IMR-90 (cell line): ENCODE results near the gene CLDN19. TPM values are rescaled to one million over a fixed set of nuclear protein-coding genes. Genes with fewer than 3 reads are reported as not detected.

Experiments used
- ATAC-seq: fragments of 200-7000 bp; cut with Tn5 transposase; 2 replicates; pipeline ENCODE4 v1.9.1; 2020; ENCODE audit warnings: low read depth, mild to moderate bottlenecking, moderate library complexity
- BruUV-seq: library from RNA; stranded (reverse); fragments of 400-500 nt; replicated peaks from 2 replicates; lab custom pipeline; 2021; lab: Mats Ljungman, UMichigan
- CTCF ChIA-PET: fragments of 300-600 bp; formaldehyde crosslinking; extraction: SDS; loops from one replicate; lab custom pipeline; 2021; ENCODE audit warnings: antibody characterized with exemption; lab: Yijun Ruan, JAX
- POLR2A ChIA-PET: fragments of 300-600 bp; sonication (Branson Sonifier 250); formaldehyde crosslinking; loops from one replicate; lab custom pipeline; 2022; ENCODE audit warnings: antibody characterized with exemption; ENCODE audit not compliant: unreplicated experiment; lab: Charles Lee
- DNase-seq: peaks from one replicate; pipeline ENCODE4 v3.0.0; 2013
- H2AFZ ChIP-seq: replicated peaks from 2 replicates; pipeline ENCODE3; 2013; ENCODE audit warnings: low read length, mild to moderate bottlenecking; ENCODE audit not compliant: poor library complexity
- H2AK5ac ChIP-seq: 2 replicates; pipeline ENCODE4 v1.6.1; 2013; ENCODE audit warnings: low read depth, low read length, inconsistent platforms
- H2AK9ac ChIP-seq: replicated peaks from 2 replicates; pipeline ENCODE3; 2013; ENCODE audit warnings: mild to moderate bottlenecking, low read depth, low read length, moderate library complexity; ENCODE audit not compliant: poor library complexity
- H2BK120ac ChIP-seq: 2 replicates; pipeline ENCODE4 v1.6.1; 2013; ENCODE audit warnings: low read depth, low read length, inconsistent platforms
- H2BK15ac ChIP-seq: 3 replicates; pipeline ENCODE4 v1.6.1; 2013; ENCODE audit warnings: low read depth, low read length, inconsistent platforms
- H2BK20ac ChIP-seq: 2 replicates; pipeline ENCODE4 v1.6.1; 2013; ENCODE audit warnings: low read depth, mild to moderate bottlenecking, inconsistent platforms, low read length, moderate library complexity
- H2BK5ac ChIP-seq: 2 replicates; pipeline ENCODE4 v1.6.1; 2013; ENCODE audit warnings: mild to moderate bottlenecking, low read depth, low read length, inconsistent platforms; ENCODE audit not compliant: poor library complexity, severe bottlenecking
- H3K14ac ChIP-seq: replicated peaks from 2 replicates; pipeline ENCODE4 v1.6.1; 2013; ENCODE audit warnings: low read depth, low read length, inconsistent platforms
- H3K18ac ChIP-seq: 2 replicates; pipeline ENCODE4 v1.6.1; 2013; ENCODE audit warnings: low read depth, low read length, control low read depth
- H3K23ac ChIP-seq: 2 replicates; pipeline ENCODE4 v1.6.1; 2013; ENCODE audit warnings: low read depth, low read length, inconsistent platforms
- H3K27ac ChIP-seq: 2 replicates; pipeline ENCODE4 v1.5.1; 2013; ENCODE audit warnings: mild to moderate bottlenecking, control low read depth, low read length; ENCODE audit not compliant: insufficient read depth
- H3K27me3 ChIP-seq: 2 replicates; pipeline ENCODE4 v1.6.1; 2013; ENCODE audit warnings: low read length; ENCODE audit not compliant: control insufficient read depth, insufficient read depth
- H3K36me3 ChIP-seq: 2 replicates; pipeline ENCODE4 v1.6.1; 2013; ENCODE audit warnings: low read length, mixed read lengths; ENCODE audit not compliant: control insufficient read depth, insufficient read depth
- H3K4ac ChIP-seq: 2 replicates; pipeline ENCODE4 v1.6.1; 2013; ENCODE audit warnings: low read depth, low read length, inconsistent platforms
- H3K4me1 ChIP-seq: 2 replicates; pipeline ENCODE4 v1.6.1; 2013; ENCODE audit warnings: low read length, mixed read lengths; ENCODE audit not compliant: control insufficient read depth, insufficient read depth
- H3K4me2 ChIP-seq: 2 replicates; pipeline ENCODE4 v1.6.1; 2013; ENCODE audit warnings: low read depth, mild to moderate bottlenecking, control low read depth, low read length, moderate library complexity
- H3K4me3 ChIP-seq: 2 replicates; pipeline ENCODE4 v1.5.1; 2013; ENCODE audit warnings: low read depth, mild to moderate bottlenecking, control low read depth, low read length, moderate library complexity; ENCODE audit not compliant: insufficient read depth
- H3K56ac ChIP-seq: 2 replicates; pipeline ENCODE4 v1.6.1; 2013; ENCODE audit warnings: low read length, inconsistent platforms; ENCODE audit not compliant: insufficient read depth; ENCODE audit errors: extremely low read depth
- H3K79me1 ChIP-seq, 2 experiments: 2 replicates each; pipeline ENCODE4 v1.6.1; 2013; ENCODE audit warnings: low read length in 2 of 2, inconsistent platforms in 1 of 2, low read depth in 1 of 2
- H3K9ac ChIP-seq: 2 replicates; pipeline ENCODE4 v1.6.1; 2013; ENCODE audit warnings: low read depth, low read length, control low read depth
- H3K9me1 ChIP-seq: 2 replicates; pipeline ENCODE4 v1.6.1; 2013; ENCODE audit warnings: low read length, inconsistent platforms; ENCODE audit not compliant: insufficient read depth
- H3K9me3 ChIP-seq: 2 replicates; pipeline ENCODE4 v1.6.1; 2013; ENCODE audit warnings: low read length; ENCODE audit not compliant: control insufficient read depth, insufficient read depth
- H4K20me1 ChIP-seq: 2 replicates; pipeline ENCODE4 v1.6.1; 2013; ENCODE audit warnings: low read length, inconsistent platforms; ENCODE audit not compliant: insufficient read depth
- H4K5ac ChIP-seq: 2 replicates; pipeline ENCODE4 v1.6.1; 2013; ENCODE audit warnings: mild to moderate bottlenecking, low read depth, low read length, control low read depth
- H4K8ac ChIP-seq, 2 experiments: 2 replicates each; pipeline ENCODE4 v1.6.1; 2013; ENCODE audit warnings: low read depth in 2 of 2, low read length in 2 of 2, control low read depth in 1 of 2, inconsistent platforms in 1 of 2
- H4K91ac ChIP-seq: 2 replicates; pipeline ENCODE4 v1.6.1; 2013; ENCODE audit warnings: low read depth, low read length, inconsistent platforms; ENCODE audit not compliant: insufficient read depth
- BHLHE40 ChIP-seq: fragments of 150-350 bp; IDR thresholded peaks from 2 replicates; pipeline ENCODE4 v1.6.1; 2016; ENCODE audit warnings: mild to moderate bottlenecking, low read depth, low read length
- CEBPB ChIP-seq: IDR thresholded peaks from 2 replicates; pipeline ENCODE4 v1.6.1; 2012; ENCODE audit warnings: low read depth, low read length, improper control_type of control experiment
- CHD1 ChIP-seq: IDR thresholded peaks from 2 replicates; pipeline ENCODE4 v1.6.1; 2012; ENCODE audit warnings: low read depth, low read length, improper control_type of control experiment
- CTCF ChIP-seq: conservative IDR thresholded peaks from 2 replicates; pipeline ENCODE4 v1.5.1; 2012; ENCODE audit warnings: mild to moderate bottlenecking, low read depth, low read length, improper control_type of control experiment
- FOS ChIP-seq: fragments of 150-350 bp; IDR thresholded peaks from 2 replicates; pipeline ENCODE4 v1.6.1; 2016; ENCODE audit warnings: low read depth, low read length
- MAFK ChIP-seq: IDR thresholded peaks from 2 replicates; pipeline ENCODE4 v1.6.1; 2012; ENCODE audit warnings: low read depth, low read length, improper control_type of control experiment
- MAZ ChIP-seq: IDR thresholded peaks from 2 replicates; pipeline ENCODE4 v1.6.1; 2012; ENCODE audit warnings: low read depth, mild to moderate bottlenecking, low read length, improper control_type of control experiment, moderate library complexity, borderline replicate concordance
- NFE2L2 ChIP-seq: fragments of 150-350 bp; IDR thresholded peaks from 2 replicates; pipeline ENCODE4 v1.6.1; 2016; ENCODE audit warnings: low read depth, mild to moderate bottlenecking, low read length
- RAD21 ChIP-seq: IDR thresholded peaks from 2 replicates; pipeline ENCODE4 v1.6.1; 2012; ENCODE audit warnings: low read length, improper control_type of control experiment
- USF2 ChIP-seq: fragments of 150-350 bp; IDR thresholded peaks from 2 replicates; pipeline ENCODE4 v1.6.1; 2017; ENCODE audit warnings: mild to moderate bottlenecking, antibody characterized with exemption, low read length, low read depth
- WGBS, 2 experiments: methylation state at CpG; one replicate each; pipeline versions ENCODE4 v1.1.5 to v1.1.7; 2013; ENCODE audit warnings: missing lambda C conversion rate in 2 of 2; ENCODE audit not compliant: insufficient read length in 1 of 2; ENCODE audit errors: extremely low coverage in 2 of 2; 5-methylcytosine and 5-hydroxymethylcytosine counted together
- dilution Hi-C: fragments of 300-500 bp; cut with HindIII; formaldehyde crosslinking; loops from one replicate; pipeline ENCODE4 v1.14.3; 2018; ENCODE audit warnings: low sequenced_read_pairs; ENCODE audit not compliant: unreplicated experiment
- in situ Hi-C: fragments of 300-500 bp; cut with MboI; formaldehyde crosslinking; loops from 3 replicates; pipeline ENCODE4 v1.14.3; 2019; ENCODE audit warnings: low sequenced_read_pairs, inconsistent platforms, mixed read lengths
- intact Hi-C: fragments of 100-400 bp; cut with micrococcal nuclease; formaldehyde crosslinking; loops from 2 replicates; pipeline ENCODE4 v1.10.0; 2022
- polyA plus RNA-seq, 3 experiments: library from polyadenylated mRNA; depleted of rRNA; stranded (reverse); fragments of >200 nt; gene quantifications; 2 replicates each; pipeline ENCODE4 v1.2.3, GENCODE V29; 2012; ENCODE audit warnings: low replicate concordance in 1 of 3
- total RNA-seq: library from RNA; depleted of rRNA; stranded (reverse); fragments of >200 nt; gene quantifications from 2 replicates; pipeline ENCODE4 v1.2.3, GENCODE V29; 2012

CLDN19 gene
- total and polyA plus RNA-seq, 2 of the 4 experiments (the other 2 are of a cell fraction), result not detected

GRCh38 chr1:42766741-42767509 is 26.9 kb upstream of the CLDN19 start, which contains the start of the genes C1orf50 and P3H1 (continued):
- no peak for TF ChIP-seq BHLHE40

DNA sequence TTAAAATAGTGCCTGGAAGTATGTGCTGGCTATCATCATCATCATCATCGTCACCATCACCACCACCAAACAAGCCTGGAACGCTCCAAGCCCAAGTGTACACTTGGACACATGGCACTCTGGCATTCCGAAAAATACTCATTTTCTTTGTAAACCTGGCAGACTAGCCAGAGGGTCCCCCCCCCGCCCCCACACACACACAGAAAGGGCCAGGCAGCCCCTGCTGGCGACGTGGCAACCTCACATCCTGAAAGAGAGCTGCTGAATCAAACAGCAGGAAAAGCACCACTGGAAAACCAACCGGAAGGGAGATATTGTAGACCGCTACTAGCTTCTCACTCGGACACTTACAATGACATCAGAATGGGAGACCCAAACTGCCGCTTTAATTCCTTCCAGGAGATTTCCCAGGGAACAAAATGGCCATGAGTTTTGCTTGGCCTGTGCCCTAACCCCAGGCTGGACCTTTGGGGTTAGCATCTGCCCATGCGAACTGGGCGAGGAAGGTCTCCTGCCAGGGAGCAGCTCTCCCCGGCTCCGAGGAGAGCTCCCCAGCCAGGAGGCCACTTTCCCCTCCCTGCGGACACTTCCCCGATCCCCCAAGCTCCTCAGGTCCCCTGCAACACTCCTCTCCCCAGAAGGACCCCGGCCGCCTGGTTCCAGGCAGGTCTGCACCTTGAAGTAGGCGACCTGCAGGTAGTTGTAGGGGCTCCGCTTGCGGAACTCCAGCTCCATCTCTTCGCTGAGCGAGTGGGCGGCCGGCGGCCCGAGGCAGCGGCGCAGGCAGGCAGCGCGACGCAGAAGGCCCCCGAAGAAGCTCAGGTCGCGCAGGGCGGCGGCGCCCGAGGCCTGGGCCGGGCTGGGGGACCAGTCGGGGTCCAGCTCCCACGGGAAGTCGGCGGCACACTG is 26.1 kb upstream of the CLDN19 start:
- intact Hi-C loops (loop anchor here (5.0 to 10.0 kb wide), 3 partner anchors 51 to 431 kb away; partner anchors contain the start of genes ERMAP, FOXJ3, SVBP and YBX1), in situ Hi-C loops (no loop called here), dilution Hi-C loops (no loop called here)
- CTCF ChIA-PET, result interaction anchor here (1.2 kb wide), 1 partner anchor 12 kb away, joined by 4 read pairs; no protein-coding TSS in a partner anchor
- ATAC-seq (peak; percentile 25), DNase-seq (peak; percentile 83)
- Histone ChIP-seq H3K9ac (peak overlapping the region; percentile 91), H3K56ac (peak overlapping the region; percentile 96), H4K8ac (peak overlapping the region; percentile 61 to 83; a peak in 3 of 4 replicates), H3K18ac (peak overlapping the region; percentile 55), H2AFZ (peak overlapping the region; percentile 98), H3K9me3 (no peaks in the 10 kb centered on the region), H3K4me2 (peak overlapping the region; percentile 98), H3K23ac (peak overlapping the region; percentile 98), H2BK120ac (peak overlapping the region; percentile 44), H3K79me1 (peaks cover 17 to 48% of the 10 kb centered on the region in 2 experiments), H3K4ac (peak overlapping the region; percentile 97), H2BK5ac (peak overlapping the region; percentile 80), H4K5ac (peak overlapping the region; percentile 29), H2BK15ac (0 out of 3 replicates have a peak overlapping the region, but pooled peaks have one; percentile 31), H2AK5ac (peak overlapping the region; percentile 99), H3K4me1 (no peaks in the 10 kb centered on the region; the same call in 1 of the 2 replicates), H3K9me1 (peaks cover 7% of the 10 kb centered on the region), H4K20me1 (peaks cover 32% of the 10 kb centered on the region), H3K36me3 (peaks cover 4% of the 10 kb centered on the region), H3K27ac (peak overlapping the region; percentile 79), H2AK9ac (peak overlapping the region; percentile 93), H3K27me3 (no peaks in the 10 kb centered on the region), H3K14ac (peak overlapping the region; percentile 95), H2BK20ac (no peak overlapping the region), H4K91ac (peak overlapping the region; percentile 87), H3K4me3 (peak overlapping the region; percentile 77)
- BruUV-seq, result no TSS peak
- WGBS, 2 experiments, result 1% methylated on average over 23 of the region's 44 CpGs; no CpG with 5 or more reads in 1 of the 2 experiments
- POLR2A ChIA-PET, result interaction anchor here (0.6 to 1.2 kb wide), 4 partner anchors 80 to 1312 kb away, joined by 3 to 6 read pairs (median 3); partner anchors contain the start of genes YBX1 and ZNF691
- TF ChIP-seq USF2 (no peak), CEBPB (no peak), FOS (no peak), CTCF (peak; percentile 54), RAD21 (peak; percentile 25; the same call in 1 of the 2 replicates), CHD1 (no peak), MAZ (peak; percentile 63; the same call in 1 of the 2 replicates), MAFK (no peak), NFE2L2 (no peak)
